Spleen (tissue), 7 donors: Measurements from ENCODE around the gene PANK1.

ENCODE experiments used
- POLR2A ChIP-seq, 3 donors: fragments of 450-650 bp; IDR thresholded peaks; one replicate each; pipeline ENCODE4 v1.5.1; 2017; ENCODE audit warnings: antibody characterized with exemption in 3 of 3, mild to moderate bottlenecking in 1 of 3
- POLR2AphosphoS5 ChIP-seq, 3 donors: sonication (generic); formaldehyde crosslinking; IDR thresholded peaks; one replicate each; pipeline ENCODE4 v1.5.1; 2017; ENCODE audit warnings: antibody characterized with exemption in 3 of 3
- TF ChIP-seq, protein P1 (sequence below), 11 experiments: fragments of 200-600 bp in 7 of 11; fragments of 450-650 bp in 4 of 11; sonication (generic) in 4 of 11; IDR thresholded peaks in 8 of 11; conservative IDR thresholded peaks in 3 of 11; 1 replicate in 7 of 11; 2 replicates in 4 of 11; pipeline versions ENCODE4 v1.4.0 to v1.8.0; 2016 to 2021; ENCODE audit warnings: antibody characterized with exemption in 11 of 11, inconsistent platforms in 4 of 11, mild to moderate bottlenecking in 1 of 11
- donor health status: DM: no; HTN: no; CAD: no; lungs with moderate emphysema.
- donor health status: DM: no; HTN: no; CAD: no.
- donor health status: DM: no; HTN: no; CAD: no.

DNA sequence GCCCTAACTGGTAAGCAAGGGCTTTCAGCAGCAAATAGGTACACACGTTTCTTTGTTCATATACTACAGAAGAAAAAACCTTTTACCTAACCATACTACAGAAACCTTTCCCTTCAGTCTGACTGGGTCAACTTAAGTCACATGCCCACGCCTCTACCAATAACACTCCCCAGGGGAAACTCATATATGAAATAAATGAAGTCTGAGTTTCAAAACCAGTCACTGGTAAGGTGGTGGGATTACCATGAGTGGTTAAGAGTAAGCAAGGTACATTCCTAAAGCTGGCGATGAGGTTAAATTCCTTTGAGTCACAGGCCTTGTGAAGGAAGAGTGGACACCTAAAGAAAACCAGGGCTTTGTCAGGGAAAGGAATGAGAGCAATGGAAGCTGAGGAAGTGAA, 34.9 kb upstream of the PANK1 start:
- TF ChIP-seq, protein P1, sequence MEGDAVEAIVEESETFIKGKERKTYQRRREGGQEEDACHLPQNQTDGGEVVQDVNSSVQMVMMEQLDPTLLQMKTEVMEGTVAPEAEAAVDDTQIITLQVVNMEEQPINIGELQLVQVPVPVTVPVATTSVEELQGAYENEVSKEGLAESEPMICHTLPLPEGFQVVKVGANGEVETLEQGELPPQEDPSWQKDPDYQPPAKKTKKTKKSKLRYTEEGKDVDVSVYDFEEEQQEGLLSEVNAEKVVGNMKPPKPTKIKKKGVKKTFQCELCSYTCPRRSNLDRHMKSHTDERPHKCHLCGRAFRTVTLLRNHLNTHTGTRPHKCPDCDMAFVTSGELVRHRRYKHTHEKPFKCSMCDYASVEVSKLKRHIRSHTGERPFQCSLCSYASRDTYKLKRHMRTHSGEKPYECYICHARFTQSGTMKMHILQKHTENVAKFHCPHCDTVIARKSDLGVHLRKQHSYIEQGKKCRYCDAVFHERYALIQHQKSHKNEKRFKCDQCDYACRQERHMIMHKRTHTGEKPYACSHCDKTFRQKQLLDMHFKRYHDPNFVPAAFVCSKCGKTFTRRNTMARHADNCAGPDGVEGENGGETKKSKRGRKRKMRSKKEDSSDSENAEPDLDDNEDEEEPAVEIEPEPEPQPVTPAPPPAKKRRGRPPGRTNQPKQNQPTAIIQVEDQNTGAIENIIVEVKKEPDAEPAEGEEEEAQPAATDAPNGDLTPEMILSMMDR (IDR thresholded peaks at IDR 0.05 in 8 of 11, conservative IDR thresholded peaks at IDR 0.05 in 3 of 11): no peak
- TF ChIP-seq POLR2A (IDR thresholded peaks at IDR 0.05): no peak
- no peak for TF ChIP-seq POLR2AphosphoS5 (IDR thresholded peaks at IDR 0.05)
